ENCODE data around the gene CRYGB.
"Not testable (repeated sequence)": the region's sequence is repeated elsewhere in the genome, so short reads cannot be mapped to it uniquely, and the experiment has no call there.

Gene CRYGB

GRCh38 chr2:208148803-208149202 is 2.8 kb upstream of the CRYGB start:
- DNase-seq: no peak

- DNase-seq: no peak
Measured at GRCh38 chr2:208147759-208148158, 1.8 kb upstream of the CRYGB start.

- no peak for DNase-seq
Measured at GRCh38 chr2:208147008-208147407, 1.1 kb upstream of the CRYGB start.

- no peak for DNase-seq
Measured at GRCh38 chr2:208142925-208143799, 2.8 kb downstream of the CRYGB start.

GRCh38 chr2:208142240-208142924 is 3.6 kb downstream of the CRYGB start:
- DNase-seq: no peak

- no peak for DNase-seq
Measured at GRCh38 chr2:208139447-208139846, 6.5 kb downstream of the CRYGB start.

GRCh38 chr2:208138334-208138733 is 7.6 kb downstream of the CRYGB start:
- not testable (repeated sequence) for DNase-seq

GRCh38 chr2:208136716-208137094 is 9.3 kb downstream of the CRYGB start:
- DNase-seq: no peak

- DNase-seq: no peak
Measured at GRCh38 chr2:208135794-208136715, 9.9 kb downstream of the CRYGB start.

- DNase-seq: no peak
Measured at GRCh38 chr2:208134928-208135586, 10.9 kb downstream of the CRYGB start.

GRCh38 chr2:208130712-208131110 is 15.2 kb downstream of the CRYGB start:
- DNase-seq: no peak

GRCh38 chr2:208129744-208130711 is 15.9 kb downstream of the CRYGB start, which contains the start of gene CRYGC:
Gene CRYGC, minus strand, starts transcription at chr2:208129828. Its CDS starts 36 bp downstream, at chr2:208129792.
- no peak for DNase-seq

GRCh38 chr2:208128136-208128535 is 17.8 kb downstream of the CRYGB start:
- DNase-seq: no peak

- no peak for DNase-seq
Measured at GRCh38 chr2:208127090-208127489, 18.9 kb downstream of the CRYGB start.

- no peak for DNase-seq
Measured at GRCh38 chr2:208125251-208125650, 20.7 kb downstream of the CRYGB start.

- DNase-seq: not testable (repeated sequence)
Measured at GRCh38 chr2:208124013-208124715, 21.8 kb downstream of the CRYGB start, which contains the start of gene CRYGD. Gene CRYGD, minus strand, starts transcription at chr2:208124524. Its CDS starts 51 bp downstream, at chr2:208124473.

- DNase-seq: no peak
Measured at GRCh38 chr2:208122248-208122647, 23.7 kb downstream of the CRYGB start.

GRCh38 chr2:208118918-208119317 is 27.0 kb downstream of the CRYGB start:
- no peak for DNase-seq

- not testable (repeated sequence) for DNase-seq
Measured at GRCh38 chr2:208117390-208117789, 28.6 kb downstream of the CRYGB start.

- no peak for DNase-seq
Measured at GRCh38 chr2:208112969-208113368, 33.0 kb downstream of the CRYGB start.
